HG03175 (cell line): Measurements from ENCODE around the gene USP13.

ENCODE experiments used
- ATAC-seq: cut with Tn5 transposase; IDR thresholded peaks from one replicate; pipeline ENCODE4 v1.9.1; 2021; ENCODE audit warnings: mild to moderate bottlenecking, moderate library complexity; ENCODE audit not compliant: unreplicated experiment

Gene USP13

DNA sequence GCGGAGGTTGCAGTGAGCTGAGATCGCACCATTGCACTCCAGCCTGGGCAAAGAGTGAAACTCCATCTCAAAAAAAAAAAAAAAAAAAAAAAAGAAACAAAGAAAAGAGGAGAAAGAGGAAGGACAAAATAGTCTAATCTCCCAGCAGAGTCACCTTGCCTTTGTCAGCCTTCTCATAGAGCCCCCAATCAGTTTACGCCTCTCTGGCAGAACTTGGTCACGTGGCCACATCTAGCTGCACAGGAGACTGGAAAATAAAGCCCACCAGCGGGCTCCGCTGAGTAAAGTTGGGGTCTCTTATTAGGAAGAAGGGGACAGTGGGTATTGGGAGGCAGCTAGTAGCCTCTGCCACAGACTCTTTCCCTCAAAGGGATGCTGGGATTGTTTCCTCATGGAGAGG is 41.9 kb downstream of the USP13 start:
- no peak for ATAC-seq

DNA sequence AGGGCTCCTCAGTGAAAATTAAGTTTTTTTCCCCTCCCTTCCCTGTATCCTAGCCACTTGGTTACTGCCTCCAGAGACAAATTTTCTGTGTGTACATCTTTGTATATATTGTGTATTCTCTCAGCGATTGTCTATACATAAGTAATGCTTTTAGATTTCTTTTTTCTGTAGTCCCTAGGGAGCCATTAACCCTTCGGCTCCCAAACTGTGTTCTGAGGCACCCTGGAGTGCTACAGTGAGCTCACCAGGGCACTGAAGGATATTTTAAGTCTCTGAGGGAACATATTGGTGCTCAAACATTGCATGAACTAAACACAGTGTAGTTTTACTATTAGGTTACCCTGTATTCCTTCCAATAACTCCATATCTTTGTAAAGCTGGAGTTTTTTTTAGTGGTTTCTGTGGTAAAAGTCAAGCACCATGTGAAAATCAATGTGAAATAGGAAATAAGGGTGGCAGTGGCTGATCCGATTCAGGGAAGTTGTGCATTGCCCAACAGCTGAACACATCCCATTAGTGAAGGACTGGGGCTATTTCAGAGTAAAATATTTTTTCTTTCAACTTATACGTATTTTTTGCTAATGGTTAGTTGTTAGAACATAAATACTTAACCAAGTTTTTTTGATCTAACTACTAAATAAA is 43.0 kb downstream of the USP13 start:
- no peak for ATAC-seq

DNA sequence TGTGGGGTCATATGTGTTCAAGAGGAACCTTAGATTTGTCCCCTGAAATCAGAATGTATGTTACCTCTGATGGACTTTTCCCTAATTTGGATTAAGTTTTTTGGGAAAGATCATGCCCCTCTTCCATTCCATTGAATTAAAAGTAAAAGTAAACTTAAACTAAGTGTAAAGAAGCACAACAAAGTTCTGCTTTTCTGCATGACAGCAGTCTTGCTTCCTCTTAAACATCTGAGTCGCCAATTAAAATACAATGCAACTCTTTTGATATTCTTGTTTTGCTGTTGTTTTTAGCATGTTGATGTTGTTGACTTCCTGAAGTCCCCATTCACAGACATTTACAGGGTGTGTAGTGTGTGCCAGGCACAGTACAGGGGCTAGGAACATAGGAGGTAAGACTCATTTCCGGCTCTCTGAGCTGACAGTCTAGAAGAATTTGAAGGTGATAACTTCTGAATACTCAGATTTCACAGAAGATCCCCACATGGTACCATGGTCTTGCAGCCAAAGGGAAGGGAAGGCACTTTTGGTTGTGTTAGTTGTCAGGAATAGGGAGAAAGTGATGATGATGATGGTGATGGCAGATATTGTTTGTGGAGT is 45.0 kb downstream of the USP13 start:
- no peak for ATAC-seq

DNA sequence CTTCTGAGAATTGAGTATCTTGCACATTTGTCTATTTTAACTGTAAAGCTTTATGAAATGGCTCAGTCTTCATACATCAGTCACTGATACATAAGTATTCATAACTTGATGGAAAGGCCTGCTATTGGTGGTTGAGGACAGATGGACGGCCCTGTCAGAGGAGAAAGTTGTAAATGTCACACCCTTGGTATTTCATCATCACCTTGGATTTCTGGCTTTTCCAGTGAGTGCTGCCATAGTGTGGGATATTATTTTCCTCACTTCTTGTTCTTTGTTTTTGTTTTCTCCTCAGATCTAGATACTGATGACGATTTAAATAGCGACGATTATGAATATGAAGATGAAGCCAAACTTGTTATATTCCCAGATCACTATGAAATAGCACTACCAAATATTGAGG is 47.9 kb downstream of the USP13 start:
- no peak for ATAC-seq

DNA sequence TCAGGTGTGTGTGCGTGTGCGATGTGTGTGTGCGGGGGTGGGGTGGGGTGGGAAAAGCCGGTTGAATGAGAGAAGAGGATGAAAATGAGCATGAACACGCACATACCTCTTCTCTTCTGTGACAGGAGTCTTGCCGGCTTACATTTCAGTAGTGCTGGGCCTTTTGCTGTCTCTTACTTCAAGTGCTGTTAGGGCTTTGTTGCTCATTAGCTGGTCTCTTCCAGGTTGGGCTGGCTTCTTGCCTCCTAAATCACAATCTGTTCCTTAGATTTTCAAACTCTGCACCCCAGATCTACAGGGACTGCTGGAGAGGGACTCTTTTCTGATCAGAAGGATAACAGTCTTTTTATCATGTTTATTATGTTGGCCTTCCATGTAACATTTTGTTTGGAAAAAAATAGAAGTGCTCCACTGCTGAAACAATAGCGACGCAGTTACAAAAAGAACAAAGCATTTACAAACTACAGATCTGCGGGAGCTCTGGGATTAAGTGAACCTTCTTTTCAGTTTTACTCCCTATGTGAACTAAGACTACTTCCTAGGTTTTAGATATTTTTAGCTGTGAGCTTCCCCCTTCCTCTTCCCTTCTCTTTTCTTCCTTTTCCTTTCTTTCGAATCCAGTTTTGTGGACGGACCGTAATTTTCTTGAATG is 48.5 kb downstream of the USP13 start:
- ATAC-seq = no peak

DNA sequence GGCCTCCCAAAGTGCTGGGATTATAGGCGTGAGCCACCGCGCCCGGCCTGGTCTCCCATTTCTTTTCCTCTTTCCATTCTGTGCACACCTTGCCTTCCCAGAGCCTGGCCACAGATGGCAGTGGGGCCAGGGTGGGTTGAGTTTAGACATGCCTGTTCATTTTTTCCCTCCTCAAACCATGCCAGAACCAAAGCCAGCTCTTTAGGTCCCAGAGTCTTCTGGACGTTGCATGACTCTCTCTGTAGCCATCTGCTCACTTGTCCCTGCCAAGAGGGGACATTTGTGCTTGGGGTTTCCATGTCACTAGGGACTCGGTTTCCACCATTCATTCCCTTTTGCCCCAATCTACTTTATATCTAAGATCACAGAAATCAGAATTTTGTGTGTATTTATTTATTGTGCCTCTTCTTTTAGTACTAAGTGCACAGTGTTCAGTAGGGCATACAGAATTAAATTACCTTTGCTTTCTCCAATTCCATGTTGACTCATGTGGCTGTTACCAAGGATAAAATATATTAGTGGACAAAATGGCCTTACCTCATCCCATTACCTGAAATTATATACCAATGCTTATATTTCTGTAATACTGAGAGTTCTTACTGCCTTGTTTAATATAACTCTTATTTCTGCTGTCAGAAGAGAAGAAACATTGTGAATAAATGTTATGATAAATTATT is 49.6 kb downstream of the USP13 start:
- ATAC-seq = no peak

DNA sequence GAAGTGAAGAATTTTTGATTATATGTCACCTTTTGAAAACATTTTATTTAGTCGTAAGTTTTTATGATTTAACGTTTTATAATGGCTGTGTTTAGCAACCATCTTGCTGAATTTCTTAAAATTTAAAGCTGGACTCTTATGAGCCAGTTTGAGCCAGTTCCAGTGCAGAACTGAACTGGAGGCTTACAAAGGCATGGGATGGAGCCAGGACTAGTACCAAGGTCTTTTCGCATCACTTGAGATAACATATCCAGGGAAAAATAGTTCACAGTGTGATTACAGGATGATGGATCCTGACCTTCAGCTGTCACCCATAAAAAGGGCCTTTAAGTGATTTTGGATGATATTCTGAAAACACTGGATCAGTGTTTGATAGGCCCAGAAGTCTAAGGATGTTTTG is 51.0 kb downstream of the USP13 start:
- no peak for ATAC-seq

DNA sequence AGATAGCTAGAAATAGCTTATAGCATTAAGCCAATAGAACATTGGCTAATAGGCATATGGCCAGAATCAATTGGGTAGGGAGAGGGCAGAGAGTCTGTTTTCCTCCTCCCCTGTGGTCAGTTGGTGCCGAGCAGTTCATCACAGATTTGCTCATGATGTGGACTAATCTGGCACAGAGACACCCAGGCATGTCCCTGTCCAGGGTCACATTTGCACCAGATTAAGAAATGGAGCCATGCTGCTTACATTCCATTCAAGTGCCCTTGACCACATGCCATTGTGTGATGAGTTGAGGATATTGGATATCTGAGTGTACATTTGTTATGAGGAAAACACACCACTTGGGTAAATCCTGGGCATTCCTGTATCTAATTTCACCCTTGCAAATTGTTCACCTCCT is 53.4 kb downstream of the USP13 start:
- no peak for ATAC-seq

DNA sequence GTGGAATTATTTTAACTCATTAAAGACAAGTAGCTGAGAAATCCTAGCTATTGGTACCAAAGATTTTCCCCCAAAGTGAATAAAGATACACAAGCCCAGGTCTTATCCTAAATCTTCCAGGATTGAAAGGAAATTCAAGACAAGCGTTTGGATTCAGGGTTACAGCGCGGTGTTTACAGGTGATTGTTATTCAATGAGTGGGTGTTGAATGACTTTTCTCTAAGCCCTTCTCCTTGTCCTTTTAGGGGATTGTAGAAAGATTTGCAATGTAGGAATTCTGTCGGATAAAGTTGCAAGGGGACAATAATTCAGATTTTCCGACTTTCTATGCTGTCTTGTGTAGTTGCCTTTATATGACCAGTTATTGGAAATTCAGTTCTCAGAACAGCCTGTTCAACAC is 57.2 kb downstream of the USP13 start:
- no peak for ATAC-seq

DNA sequence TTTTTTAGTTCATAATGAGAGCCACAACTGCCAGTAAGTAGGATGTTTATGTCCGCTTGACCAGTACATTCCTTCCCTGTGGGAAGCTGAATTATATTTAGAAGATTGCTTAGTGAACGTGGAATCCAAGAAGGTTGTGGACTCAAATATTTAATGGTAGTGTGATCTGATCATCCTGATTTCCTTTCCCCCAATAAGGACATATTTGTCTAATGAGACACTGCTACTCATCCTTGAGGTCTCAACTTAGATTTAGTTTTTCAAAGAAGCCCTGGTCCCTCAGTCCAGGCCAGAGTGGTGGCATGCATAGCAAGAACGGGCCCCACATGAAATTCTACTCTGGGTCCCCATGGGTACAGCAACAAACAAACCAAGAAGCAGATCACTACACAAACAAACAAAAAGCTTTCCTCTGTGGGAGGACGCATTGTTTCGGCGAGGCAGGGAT is 60.8 kb downstream of the USP13 start:
- no peak for ATAC-seq

DNA sequence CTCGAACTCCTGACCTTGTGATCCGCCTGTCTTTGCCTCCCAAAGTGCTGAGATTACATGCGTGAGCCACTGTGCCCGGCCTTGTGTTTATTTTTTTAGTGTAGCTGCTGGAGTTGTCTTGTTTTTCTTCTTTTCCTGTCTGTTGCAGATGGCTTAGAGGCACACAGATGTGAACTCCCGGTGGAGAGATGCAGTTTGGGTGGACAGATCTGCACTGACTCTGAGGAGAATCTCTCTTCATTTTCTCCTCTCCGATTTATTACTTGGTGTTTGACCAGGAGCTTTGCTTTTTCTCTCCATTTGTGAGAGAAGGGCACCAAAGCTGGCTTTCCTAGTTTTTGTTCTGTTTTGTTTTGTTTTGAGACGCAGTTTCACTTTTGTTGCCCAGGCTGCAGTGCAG is 62.7 kb downstream of the USP13 start:
- no peak for ATAC-seq

DNA sequence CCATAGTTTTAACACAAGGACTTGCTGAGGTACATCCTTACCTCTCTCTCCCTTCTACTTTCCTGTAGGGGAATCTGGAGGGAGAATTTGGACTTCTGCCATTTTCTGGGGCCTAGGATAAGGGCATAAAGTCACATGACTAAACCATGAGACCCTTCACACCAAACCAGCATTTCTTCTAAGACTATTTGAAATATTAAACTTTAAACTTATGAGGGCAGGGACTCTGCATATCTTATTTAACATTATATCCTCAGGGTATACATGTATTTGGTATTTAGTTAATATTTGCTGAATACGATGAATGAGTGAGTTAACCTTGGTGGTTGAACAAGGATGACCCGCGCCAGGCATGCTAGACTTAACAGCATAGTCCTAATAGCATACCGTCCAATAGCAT is 63.4 kb downstream of the USP13 start:
- ATAC-seq = no peak

DNA sequence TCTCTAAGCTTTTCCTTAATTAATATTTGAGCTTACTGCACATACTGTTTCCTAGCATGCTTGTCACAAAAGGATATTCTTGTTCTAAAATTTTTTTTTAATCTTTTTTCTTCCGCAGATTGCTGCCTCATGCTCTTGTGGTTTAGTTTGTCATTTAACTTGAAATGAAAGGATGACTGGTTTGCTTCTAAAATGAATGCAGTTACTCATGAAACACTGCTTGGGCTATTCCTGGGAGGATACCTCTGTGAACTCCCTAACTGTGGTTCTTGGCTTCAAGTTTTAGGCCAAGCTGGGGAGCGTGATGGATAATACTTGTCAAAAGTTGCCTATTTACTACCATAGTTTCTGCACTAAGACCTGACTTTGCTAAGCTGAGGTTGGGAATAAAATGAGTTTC is 64.0 kb downstream of the USP13 start:
- ATAC-seq = no peak

DNA sequence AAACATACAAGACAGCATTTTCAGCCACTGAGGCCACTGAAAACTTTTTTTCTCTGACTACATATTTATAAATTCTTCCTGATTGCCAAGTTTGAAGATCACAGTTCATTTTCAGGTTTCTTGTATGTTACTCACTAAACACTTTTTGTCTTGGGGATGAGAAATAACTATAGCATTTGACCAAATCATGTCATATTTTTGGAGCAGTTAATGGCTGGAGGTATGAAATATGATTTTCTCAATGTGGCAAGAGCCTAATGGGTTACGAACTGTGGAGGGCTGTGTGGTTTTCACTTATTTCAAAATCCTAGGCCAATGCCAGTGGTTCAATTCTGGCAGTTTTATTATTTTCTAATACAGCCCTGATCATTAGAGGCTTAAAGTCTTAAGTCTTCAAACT is 64.4 kb downstream of the USP13 start:
- ATAC-seq = no peak

DNA sequence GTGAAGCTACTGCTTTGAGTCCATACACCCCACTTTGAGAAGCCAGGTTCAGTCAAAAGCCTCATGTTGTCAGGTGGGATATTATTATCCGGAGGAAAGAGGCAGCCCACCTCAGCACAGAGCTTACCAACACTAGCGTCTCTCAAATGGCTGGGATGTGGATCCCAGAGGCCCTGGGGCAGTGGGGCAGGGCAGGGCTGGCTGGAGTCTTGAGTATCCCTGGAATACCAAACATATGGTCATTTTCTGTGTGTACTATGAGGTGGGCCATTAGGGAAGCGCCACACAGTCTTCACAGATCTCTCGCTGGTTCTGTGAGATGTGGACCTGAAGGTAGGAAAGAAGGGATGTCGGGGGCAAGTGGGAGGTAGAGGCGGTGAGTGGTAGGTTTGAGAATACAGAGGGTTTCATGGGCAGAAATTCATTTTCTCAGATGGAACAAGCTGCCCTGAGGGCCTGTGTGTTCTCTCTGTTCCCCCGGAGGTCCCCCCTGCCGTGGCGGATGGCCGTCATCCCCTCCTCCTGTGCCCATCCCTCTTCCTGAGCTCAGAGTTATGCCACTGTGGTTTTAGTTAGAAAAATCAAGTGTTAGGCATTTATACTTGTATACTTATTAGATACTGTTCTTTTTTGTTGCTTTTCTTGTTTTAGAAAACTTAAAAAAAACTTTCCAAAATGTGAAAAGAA is 66.4 kb downstream of the USP13 start:
- ATAC-seq = no peak

DNA sequence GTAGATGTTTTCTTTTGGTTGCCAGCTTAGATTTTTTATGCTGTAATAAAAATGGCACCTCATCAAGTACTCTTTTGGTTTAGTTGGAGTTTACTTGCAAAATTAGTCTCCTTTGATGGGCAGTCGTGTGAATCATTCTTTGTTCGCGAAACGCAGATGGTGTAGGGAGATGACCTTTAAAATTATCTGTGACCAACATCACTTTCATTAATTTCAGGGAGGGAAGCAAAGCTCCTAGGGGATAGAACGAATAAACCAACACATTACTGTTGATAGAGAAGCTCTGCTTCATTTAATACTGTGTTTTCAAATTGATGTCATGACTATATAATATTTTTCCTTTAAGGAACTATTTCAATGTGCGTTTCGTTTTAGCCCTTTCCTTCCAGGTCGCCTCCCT is 67.4 kb downstream of the USP13 start:
- ATAC-seq = no peak

DNA sequence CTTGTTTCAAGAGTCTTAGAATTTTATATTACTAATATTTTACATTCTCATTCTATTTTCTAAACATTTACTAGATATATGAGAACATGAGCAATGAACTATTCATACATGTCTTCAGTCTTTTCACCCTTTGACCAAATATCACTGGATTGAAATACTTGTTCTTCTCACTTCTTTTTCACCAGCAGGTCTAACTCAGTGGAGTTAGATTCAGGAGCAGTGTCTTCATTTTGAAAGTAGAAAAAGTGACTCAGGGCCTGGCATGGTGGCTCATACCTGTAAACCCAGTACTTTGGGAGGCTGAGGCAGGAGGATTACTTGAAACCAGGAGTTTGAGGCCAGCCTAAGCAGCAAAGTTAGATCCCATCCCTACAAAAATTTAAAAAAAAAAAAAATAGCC is 70.8 kb downstream of the USP13 start:
- no peak for ATAC-seq

DNA sequence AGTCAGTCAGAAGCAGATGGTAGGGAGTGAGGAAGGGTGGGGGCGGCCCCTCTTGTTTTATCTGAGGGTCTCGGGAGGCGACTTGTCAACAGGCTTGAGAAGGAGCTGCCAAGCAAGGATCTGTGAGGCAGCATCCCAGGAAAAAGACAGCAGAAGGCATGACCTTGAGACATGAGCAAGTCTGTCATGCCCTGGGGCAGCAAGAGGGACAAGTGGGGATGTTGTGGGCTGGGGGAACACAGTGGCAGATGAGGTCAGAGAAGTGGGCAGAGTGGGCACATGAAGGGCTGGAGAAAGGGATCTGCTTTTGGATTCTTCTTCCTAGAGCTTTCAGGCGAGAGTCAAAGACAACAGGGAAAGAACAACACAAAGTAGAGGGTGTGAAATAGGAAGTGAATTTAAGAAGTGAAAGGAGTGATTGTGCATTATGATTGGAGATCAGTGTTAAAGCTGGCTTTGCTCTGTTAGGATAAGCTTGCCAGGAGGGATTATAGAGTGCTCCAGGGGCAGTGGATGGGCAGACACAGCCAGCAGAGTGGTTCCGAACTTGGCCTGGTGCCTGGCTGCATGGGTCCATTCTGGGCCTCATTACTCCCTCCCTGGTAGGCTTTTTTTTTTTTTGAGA is 73.3 kb downstream of the USP13 start:
- ATAC-seq = no peak

DNA sequence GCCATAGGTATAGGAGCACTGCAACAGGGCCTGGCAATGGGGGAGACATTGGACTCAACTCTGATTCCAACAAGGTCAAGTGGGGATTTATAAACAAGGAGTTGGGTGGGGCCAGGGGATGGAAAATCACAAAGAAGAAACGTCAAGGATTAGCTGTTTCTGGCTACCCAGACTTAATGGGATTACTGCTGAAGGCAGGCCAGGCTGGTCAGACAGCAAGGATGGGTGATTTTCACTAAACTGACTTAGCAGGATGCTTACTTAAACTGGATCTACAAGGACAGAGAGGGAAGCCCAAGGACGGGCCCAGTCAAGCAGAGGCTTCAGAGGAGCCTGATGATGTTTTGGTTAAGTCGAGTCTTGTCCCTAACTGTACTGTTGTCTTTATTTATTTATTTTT is 76.2 kb downstream of the USP13 start:
- no peak for ATAC-seq

DNA sequence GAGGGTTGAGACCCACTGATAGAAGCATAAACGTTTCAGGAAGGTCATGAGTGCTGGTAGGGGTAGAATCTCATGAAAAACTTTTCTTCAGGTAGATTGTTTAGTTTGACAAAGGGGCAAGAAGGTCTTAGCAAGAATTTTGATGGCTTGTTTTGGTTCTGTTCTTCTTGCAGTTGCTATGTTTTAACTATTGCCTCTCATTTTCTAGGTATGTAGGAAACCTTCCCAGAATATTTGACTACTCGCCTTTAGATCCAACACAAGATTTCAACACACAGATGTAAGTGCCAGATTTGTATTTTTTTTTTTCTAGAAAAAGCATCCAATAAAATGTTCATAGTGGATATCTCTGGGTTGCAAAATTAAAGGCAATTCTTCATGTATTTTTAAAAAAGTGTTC is 77.1 kb downstream of the USP13 start:
- ATAC-seq = no peak

DNA sequence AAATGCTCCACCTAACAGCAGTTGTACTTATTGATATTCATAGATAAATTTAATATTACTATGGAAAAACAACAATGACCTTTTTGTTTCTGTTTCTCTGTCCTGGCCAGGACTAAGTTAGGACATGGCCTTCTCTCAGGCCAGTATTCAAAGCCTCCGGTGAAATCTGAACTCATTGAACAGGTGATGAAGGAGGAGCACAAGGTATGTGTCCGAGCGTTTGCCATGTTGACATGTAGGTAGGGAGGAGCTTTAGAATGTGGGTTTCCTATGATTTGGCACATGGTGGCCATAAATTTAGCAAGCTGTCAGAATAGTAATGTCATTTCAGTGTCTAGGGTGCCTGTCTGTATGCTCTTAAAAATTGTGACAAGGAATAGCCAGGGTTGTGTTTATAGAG is 77.7 kb downstream of the USP13 start:
- ATAC-seq = no peak
